HepG2 (cell line): ENCODE measurements around the gene CEBPE. TPM values are rescaled to one million over a fixed set of nuclear protein-coding genes. Genes with fewer than 3 reads are reported as not detected.
A peak's percentile ranks its signal among the peaks of the same experiment; 100 is the strongest.

Experiments
- ATF7 ChIP-seq, 2 experiments: fragments of 450-650 bp in 1 of 2; sonication (generic) in 1 of 2; formaldehyde crosslinking in 1 of 2; IDR thresholded peaks; 2 replicates each; pipeline versions ENCODE4 v1.4.0 to v1.6.1; 2016 to 2020; ENCODE audit warnings: antibody characterized with exemption in 1 of 2, mild to moderate bottlenecking in 1 of 2, missing genetic modification reagents in 1 of 2
- CEBPB ChIP-seq: IDR thresholded peaks from 2 replicates; pipeline ENCODE4 v1.6.1; 2011; ENCODE audit warnings: low read depth, low read length, improper control_type of control experiment, borderline replicate concordance
- CHD2 ChIP-seq: IDR thresholded peaks from 2 replicates; pipeline ENCODE4 v1.6.1; 2011; ENCODE audit warnings: low read depth, low read length, improper control_type of control experiment
- GPBP1L1 ChIP-seq: sonication (generic); formaldehyde crosslinking; IDR thresholded peaks from 2 replicates; pipeline ENCODE4 v1.5.0; 2020; ENCODE audit warnings: mild to moderate bottlenecking, missing genetic modification reagents
- HDAC1 ChIP-seq: sonication (generic); formaldehyde crosslinking; IDR thresholded peaks from 2 replicates; pipeline ENCODE4 v1.5.1; 2020; ENCODE audit warnings: mild to moderate bottlenecking, missing genetic modification reagents
- KAT8 ChIP-seq: IDR thresholded peaks from 2 replicates; pipeline ENCODE4 v1.6.1; 2016; ENCODE audit warnings: missing genetic modification reagents, missing compliant biosample characterization
- KLF6 ChIP-seq: IDR thresholded peaks from 2 replicates; pipeline ENCODE4 v1.8.0; 2016; ENCODE audit warnings: missing biosample characterization, missing genetic modification reagents
- MBNL3 ChIP-seq: fragments of 250-450 bp; sonication (Bioruptor Pico); conservative IDR thresholded peaks from 2 replicates; pipeline ENCODE4 v1.8.0; 2022; ENCODE audit warnings: mild to moderate bottlenecking, inconsistent platforms
- MEF2D ChIP-seq: sonication (generic); formaldehyde crosslinking; IDR thresholded peaks from 2 replicates; pipeline ENCODE4 v1.5.1; 2020; ENCODE audit warnings: mild to moderate bottlenecking, missing genetic modification reagents
- MTA3 ChIP-seq: sonication (generic); formaldehyde crosslinking; IDR thresholded peaks from 2 replicates; pipeline ENCODE4 v1.4.0; 2020; ENCODE audit warnings: missing genetic modification reagents
- NBN ChIP-seq: fragments of 450-650 bp; conservative IDR thresholded peaks from 2 replicates; pipeline ENCODE4 v1.6.1; 2017
- RFXANK ChIP-seq: IDR thresholded peaks from 2 replicates; pipeline ENCODE4 v1.6.1; 2016
- SIN3B ChIP-seq: fragments of 150-350 bp; IDR thresholded peaks from 2 replicates; pipeline ENCODE4 v1.6.1; 2014; ENCODE audit warnings: low read length
- SOX6 ChIP-seq, 2 experiments: fragments of 450-650 bp in 1 of 2; sonication (generic) in 1 of 2; formaldehyde crosslinking in 1 of 2; IDR thresholded peaks; 2 replicates each; pipeline versions ENCODE4 v1.4.0 to v1.6.1; 2017 to 2020; ENCODE audit warnings: antibody characterized with exemption in 1 of 2, mild to moderate bottlenecking in 1 of 2, missing genetic modification reagents in 1 of 2
- SRF ChIP-seq: IDR thresholded peaks from 2 replicates; pipeline ENCODE4 v1.6.1; 2011; ENCODE audit warnings: mild to moderate bottlenecking, low read depth, low read length, moderate library complexity
- SSRP1 ChIP-seq: IDR thresholded peaks from 2 replicates; pipeline ENCODE4 v1.6.1; 2016; ENCODE audit warnings: control low read depth
- TRIM24 ChIP-seq: sonication (generic); formaldehyde crosslinking; IDR thresholded peaks from 2 replicates; pipeline ENCODE4 v1.8.0; 2022; ENCODE audit warnings: mild to moderate bottlenecking, missing genetic modification reagents
- ZBTB7B ChIP-seq: sonication (generic); formaldehyde crosslinking; IDR thresholded peaks from 2 replicates; pipeline ENCODE4 v1.4.0; 2020; ENCODE audit warnings: missing genetic modification reagents
- ZNF782 ChIP-seq: sonication (generic); formaldehyde crosslinking; IDR thresholded peaks from 2 replicates; pipeline ENCODE4 v1.4.0; 2020; ENCODE audit warnings: missing genetic modification reagents, mild to moderate bottlenecking, borderline replicate concordance
- ZNF788 ChIP-seq: sonication (generic); formaldehyde crosslinking; IDR thresholded peaks from 2 replicates; pipeline ENCODE4 v1.5.0; 2020; ENCODE audit warnings: mild to moderate bottlenecking, missing genetic modification reagents, borderline replicate concordance
- ZSCAN21 ChIP-seq: sonication (generic); formaldehyde crosslinking; IDR thresholded peaks from 2 replicates; pipeline ENCODE4 v1.8.0; 2022; ENCODE audit warnings: mild to moderate bottlenecking, missing genetic modification reagents, moderate library complexity, borderline replicate concordance
- polyA plus RNA-seq, 8 experiments: library from polyadenylated mRNA; depleted of rRNA in 3 of 8; stranded (reverse) in 7 of 8; unstranded in 1 of 8; fragments of >200 nt; fragmentation: Illumina TruSeq in 4 of 8; extraction: Trizol in 4 of 8; gene quantifications; 2 replicates each; pipeline versions ENCODE4 v1.2.1 to v1.2.3, GENCODE V29; 2011 to 2016; ENCODE audit warnings: low read depth in 4 of 8, missing spikeins in 1 of 8, mixed read lengths in 1 of 8; ENCODE audit not compliant: insufficient read depth in 1 of 8
- total RNA-seq, 5 experiments: library from RNA; depleted of rRNA; stranded (reverse); fragments of >200 nt; fragmentation: Illumina TruSeq; extraction: Trizol; gene quantifications; 2 replicates each; pipeline ENCODE4 v1.2.3, GENCODE V29; 2016; ENCODE audit warnings: low read depth in 1 of 5
- TF ChIP-seq, protein P1 (sequence below): sonication (generic); formaldehyde crosslinking; IDR thresholded peaks from 2 replicates; pipeline ENCODE4 v1.4.0; 2020; ENCODE audit warnings: missing genetic modification reagents
- TF ChIP-seq, protein P2 (sequence below): sonication (generic); formaldehyde crosslinking; IDR thresholded peaks from 2 replicates; pipeline ENCODE4 v1.5.0; 2020; ENCODE audit warnings: missing genetic modification reagents
- TF ChIP-seq, protein P3 (sequence below): sonication (generic); formaldehyde crosslinking; IDR thresholded peaks from 2 replicates; pipeline ENCODE4 v1.4.0; 2020; ENCODE audit warnings: missing genetic modification reagents, low read depth, mild to moderate bottlenecking, borderline replicate concordance
- TF ChIP-seq, protein P4 (sequence below): sonication (generic); formaldehyde crosslinking; IDR thresholded peaks from 2 replicates; pipeline ENCODE4 v1.4.0; 2020; ENCODE audit warnings: missing genetic modification reagents

Gene CEBPE
- total and polyA plus RNA-seq, 2 of the 13 experiments (the other 11 are each of a cell fraction or from before 2014, with no cell fraction given), result 0.09 to 0.11 TPM

DNA sequence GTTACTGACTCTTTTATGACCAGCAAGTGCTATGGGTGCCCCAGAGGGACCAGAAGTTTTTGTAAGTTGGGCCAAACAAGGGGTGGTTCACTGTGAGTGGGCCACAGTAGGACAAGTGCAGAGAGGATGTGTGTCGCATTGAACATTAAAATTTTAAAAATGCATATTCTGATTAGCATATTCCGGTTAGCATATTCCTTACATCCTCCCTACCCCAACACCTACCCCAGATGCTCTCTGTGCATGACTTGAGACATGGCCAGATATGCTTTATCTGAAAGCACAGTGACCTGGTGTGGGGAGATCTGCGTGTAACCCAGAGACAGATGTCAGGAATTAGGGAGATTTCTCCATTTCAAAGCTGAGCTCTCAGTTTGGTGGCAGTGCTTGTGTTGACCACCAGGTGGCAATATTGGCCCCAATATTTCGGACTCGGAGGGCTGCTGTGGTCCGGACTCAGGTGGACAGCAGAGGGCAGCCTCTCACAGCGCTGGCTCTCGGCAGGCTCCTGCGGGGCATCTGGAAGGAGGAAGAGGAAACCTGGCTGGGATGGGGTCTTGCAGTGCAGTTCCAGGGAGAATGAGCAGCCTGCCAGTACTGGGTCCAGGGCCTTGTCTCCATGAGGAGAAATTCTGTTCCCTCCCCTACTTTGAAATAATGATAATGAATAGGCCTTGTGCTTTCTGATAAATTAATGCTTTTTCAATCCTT, 1.6 kb upstream of the CEBPE start (continued):
- TF ChIP-seq GPBP1L1 (CRISPR knock-in tag) (no peak), CEBPB (no peak), NBN (no peak), ZBTB7B (peak; percentile 90), SSRP1 (CRISPR knock-in tag) (no peak), ZNF788 (CRISPR knock-in tag) (peak; percentile 76; the same call in 1 of the 2 replicates), KAT8 (CRISPR knock-in tag) (peak; percentile 77), SOX6 (IDR thresholded peaks at IDR 0.05) (no peak), SOX6 (CRISPR knock-in tag; IDR thresholded peaks at IDR 0.05) (peak; percentile 46), ZSCAN21 (CRISPR knock-in tag) (peak; percentile 20; the same call in 1 of the 2 replicates), SRF (no peak), MEF2D (CRISPR knock-in tag) (peak; percentile 45; the same call in 1 of the 2 replicates), RFXANK (CRISPR knock-in tag) (peak; percentile 95), CHD2 (no peak), ATF7 (IDR thresholded peaks at IDR 0.05) (no peak), ATF7 (CRISPR knock-in tag; IDR thresholded peaks at IDR 0.05) (no peak), MBNL3 (CRISPR knock-in tag) (no peak), HDAC1 (no peak), SIN3B (no peak; the same call in 1 of the 2 replicates), KLF6 (CRISPR knock-in tag) (0 out of 2 replicates have a peak, but pooled peaks have one; percentile 65), TRIM24 (CRISPR knock-in tag) (no peak), MTA3 (CRISPR knock-in tag) (no peak), ZNF782 (CRISPR knock-in tag) (0 out of 2 replicates have a peak, but pooled peaks have one; percentile 40)
- TF ChIP-seq, protein P1, sequence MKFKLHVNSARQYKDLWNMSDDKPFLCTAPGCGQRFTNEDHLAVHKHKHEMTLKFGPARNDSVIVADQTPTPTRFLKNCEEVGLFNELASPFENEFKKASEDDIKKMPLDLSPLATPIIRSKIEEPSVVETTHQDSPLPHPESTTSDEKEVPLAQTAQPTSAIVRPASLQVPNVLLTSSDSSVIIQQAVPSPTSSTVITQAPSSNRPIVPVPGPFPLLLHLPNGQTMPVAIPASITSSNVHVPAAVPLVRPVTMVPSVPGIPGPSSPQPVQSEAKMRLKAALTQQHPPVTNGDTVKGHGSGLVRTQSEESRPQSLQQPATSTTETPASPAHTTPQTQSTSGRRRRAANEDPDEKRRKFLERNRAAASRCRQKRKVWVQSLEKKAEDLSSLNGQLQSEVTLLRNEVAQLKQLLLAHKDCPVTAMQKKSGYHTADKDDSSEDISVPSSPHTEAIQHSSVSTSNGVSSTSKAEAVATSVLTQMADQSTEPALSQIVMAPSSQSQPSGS (CRISPR knock-in tag), result peak; percentile 77; the same call in 1 of the 2 replicates
- TF ChIP-seq, protein P2, sequence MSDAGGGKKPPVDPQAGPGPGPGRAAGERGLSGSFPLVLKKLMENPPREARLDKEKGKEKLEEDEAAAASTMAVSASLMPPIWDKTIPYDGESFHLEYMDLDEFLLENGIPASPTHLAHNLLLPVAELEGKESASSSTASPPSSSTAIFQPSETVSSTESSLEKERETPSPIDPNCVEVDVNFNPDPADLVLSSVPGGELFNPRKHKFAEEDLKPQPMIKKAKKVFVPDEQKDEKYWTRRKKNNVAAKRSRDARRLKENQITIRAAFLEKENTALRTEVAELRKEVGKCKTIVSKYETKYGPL (CRISPR knock-in tag), result no peak
- TF ChIP-seq, protein P3, sequence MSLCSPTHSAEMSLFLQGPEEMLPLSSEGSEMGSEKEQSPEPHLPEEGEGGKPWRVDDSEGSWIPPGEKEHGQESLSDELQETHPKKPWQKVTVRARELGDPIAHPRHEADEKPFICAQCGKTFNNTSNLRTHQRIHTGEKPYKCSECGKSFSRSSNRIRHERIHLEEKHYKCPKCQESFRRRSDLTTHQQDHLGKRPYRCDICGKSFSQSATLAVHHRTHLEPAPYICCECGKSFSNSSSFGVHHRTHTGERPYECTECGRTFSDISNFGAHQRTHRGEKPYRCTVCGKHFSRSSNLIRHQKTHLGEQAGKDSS (CRISPR knock-in tag), result peak; percentile 93; the same call in 1 of the 2 replicates
- TF ChIP-seq, protein P4, sequence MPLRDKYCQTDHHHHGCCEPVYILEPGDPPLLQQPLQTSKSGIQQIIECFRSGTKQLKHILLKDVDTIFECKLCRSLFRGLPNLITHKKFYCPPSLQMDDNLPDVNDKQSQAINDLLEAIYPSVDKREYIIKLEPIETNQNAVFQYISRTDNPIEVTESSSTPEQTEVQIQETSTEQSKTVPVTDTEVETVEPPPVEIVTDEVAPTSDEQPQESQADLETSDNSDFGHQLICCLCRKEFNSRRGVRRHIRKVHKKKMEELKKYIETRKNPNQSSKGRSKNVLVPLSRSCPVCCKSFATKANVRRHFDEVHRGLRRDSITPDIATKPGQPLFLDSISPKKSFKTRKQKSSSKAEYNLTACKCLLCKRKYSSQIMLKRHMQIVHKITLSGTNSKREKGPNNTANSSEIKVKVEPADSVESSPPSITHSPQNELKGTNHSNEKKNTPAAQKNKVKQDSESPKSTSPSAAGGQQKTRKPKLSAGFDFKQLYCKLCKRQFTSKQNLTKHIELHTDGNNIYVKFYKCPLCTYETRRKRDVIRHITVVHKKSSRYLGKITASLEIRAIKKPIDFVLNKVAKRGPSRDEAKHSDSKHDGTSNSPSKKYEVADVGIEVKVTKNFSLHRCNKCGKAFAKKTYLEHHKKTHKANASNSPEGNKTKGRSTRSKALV (CRISPR knock-in tag), result peak; percentile 75; the same call in 1 of the 2 replicates
